B cell (primary cell): ENCODE data around the gene EIF3L. TPM values are rescaled to one million over a fixed set of nuclear protein-coding genes. Genes with fewer than 3 reads are reported as not detected.

Experiments
- ATAC-seq: fragments of 200-7000 bp; cut with Tn5 transposase; one replicate; pipeline ENCODE4 v1.10.0; 2021; ENCODE audit warnings: low read depth, mild to moderate bottlenecking, moderate number of reproducible peaks, moderate library complexity
- CTCF ChIA-PET: fragments of 350-600 bp; sonication (Branson Sonifier 250); formaldehyde crosslinking; loops from one replicate; lab custom pipeline; 2021; ENCODE audit warnings: antibody characterized with exemption, inconsistent platforms; lab: Charles Lee
- POLR2A ChIA-PET: fragments of 350-600 bp; sonication (Branson Sonifier 250); formaldehyde crosslinking; loops from one replicate; lab custom pipeline; 2021; ENCODE audit warnings: antibody characterized with exemption; lab: Charles Lee
- DNase-seq: peaks from one replicate; pipeline ENCODE4 v3.0.0; 2013
- H2AFZ ChIP-seq: 2 replicates; pipeline ENCODE4 v1.6.1; 2012; ENCODE audit warnings: mild to moderate bottlenecking, low read depth, low read length; ENCODE audit not compliant: insufficient read depth, poor library complexity, severe bottlenecking
- H3K27ac ChIP-seq, 2 donors: 1 replicate in 1 of 2; 2 replicates in 1 of 2; pipeline ENCODE4 v1.5.1; 2012 to 2013; ENCODE audit warnings: low read length in 2 of 2, mild to moderate bottlenecking in 2 of 2, moderate library complexity in 1 of 2
- H3K27me3 ChIP-seq, 4 experiments: fragments of 200-600 bp in 1 of 4; sonication (generic) in 1 of 4; replicated peaks in 1 of 4; 1 replicate in 2 of 4; 2 replicates in 2 of 4; pipeline versions ENCODE4 v1.6.1 to v1.7.0; 2013 to 2016; ENCODE audit warnings: low read length in 3 of 4, mild to moderate bottlenecking in 2 of 4, mixed read lengths in 1 of 4, moderate library complexity in 1 of 4; ENCODE audit not compliant: insufficient read depth in 4 of 4, control insufficient read depth in 3 of 4; ENCODE audit errors: control extremely low read depth in 1 of 4
- H3K36me3 ChIP-seq, 2 experiments: replicated peaks in 1 of 2; 1 replicate in 1 of 2; 2 replicates in 1 of 2; pipeline versions ENCODE4 v1.6.1 to v1.7.1; 2013; ENCODE audit warnings: low read length in 1 of 2; ENCODE audit not compliant: insufficient read depth in 2 of 2, control insufficient read depth in 1 of 2; ENCODE audit errors: control extremely low read depth in 1 of 2, extremely low read depth in 1 of 2
- H3K4me1 ChIP-seq, 2 donors: fragments of 200-600 bp in 1 of 2; sonication (generic) in 1 of 2; 1 replicate in 1 of 2; 2 replicates in 1 of 2; pipeline versions ENCODE4 v1.5.1 to v1.6.1; 2013 to 2017; ENCODE audit warnings: low read length in 2 of 2; ENCODE audit not compliant: control insufficient read depth in 2 of 2, insufficient read depth in 2 of 2
- H3K4me2 ChIP-seq: replicated peaks from 2 replicates; pipeline ENCODE3; 2012; ENCODE audit warnings: mild to moderate bottlenecking, low read depth, low read length; ENCODE audit not compliant: poor library complexity, severe bottlenecking
- H3K4me3 ChIP-seq, 5 experiments: fragments of 200-600 bp in 1 of 5; sonication (generic) in 1 of 5; 1 replicate in 3 of 5; 2 replicates in 2 of 5; pipeline versions ENCODE4 v1.5.1 to v1.7.0; 2011 to 2016; ENCODE audit warnings: low read length in 4 of 5, mild to moderate bottlenecking in 4 of 5, low read depth in 2 of 5, control low read depth in 1 of 5, moderate library complexity in 1 of 5; ENCODE audit not compliant: insufficient read depth in 1 of 5; ENCODE audit errors: control extremely low read depth in 1 of 5, extremely low read depth in 1 of 5
- H3K79me2 ChIP-seq: fragments of 200-600 bp; sonication (generic); one replicate; pipeline ENCODE4 v1.6.0; 2016; ENCODE audit warnings: low read length; ENCODE audit not compliant: control insufficient read depth, insufficient read depth
- H3K9ac ChIP-seq: fragments of 200-600 bp; sonication (generic); 2 replicates; pipeline ENCODE4 v1.6.1; 2017; ENCODE audit warnings: mild to moderate bottlenecking, low read length, moderate library complexity
- H3K9me3 ChIP-seq, 3 donors: one replicate each; pipeline versions ENCODE4 v1.6.1 to v1.7.1; 2013; ENCODE audit warnings: low read length in 2 of 3; ENCODE audit not compliant: control insufficient read depth in 2 of 3, insufficient read depth in 1 of 3; ENCODE audit errors: control extremely low read depth in 1 of 3
- H4K20me1 ChIP-seq: 2 replicates; pipeline ENCODE4 v1.6.0; 2012; ENCODE audit warnings: mild to moderate bottlenecking, low read length; ENCODE audit not compliant: insufficient read depth, control insufficient read depth, poor library complexity, severe bottlenecking
- H3K27ac Mint-ChIP-seq: one replicate; pipeline ENCODE4 v1.8.0; 2021; ENCODE audit warnings: mixed read lengths
- H3K27me3 Mint-ChIP-seq: one replicate; pipeline ENCODE4 v1.8.0; 2021; ENCODE audit warnings: mixed read lengths
- H3K4me1 Mint-ChIP-seq: one replicate; pipeline ENCODE4 v1.8.0; 2021; ENCODE audit warnings: mixed read lengths
- H3K4me3 Mint-ChIP-seq: one replicate; pipeline ENCODE4 v1.8.0; 2021; ENCODE audit warnings: mixed read lengths
- H3K9me3 Mint-ChIP-seq: one replicate; pipeline ENCODE4 v1.8.0; 2022; ENCODE audit warnings: mixed read lengths; ENCODE audit not compliant: insufficient read depth
- EZH2 ChIP-seq: IDR thresholded peaks from 2 replicates; pipeline ENCODE4 v1.6.1; 2012; ENCODE audit warnings: borderline replicate concordance, low read depth, mild to moderate bottlenecking, moderate library complexity, low read length; ENCODE audit not compliant: insufficient read depth, poor library complexity, severe bottlenecking
- whole genome bisulfite sequencing: methylation state at CpG from one replicate; pipeline ENCODE4 v1.1.5; 2013; ENCODE audit warnings: missing lambda C conversion rate; ENCODE audit not compliant: insufficient coverage; 5-methylcytosine and 5-hydroxymethylcytosine counted together
- intact Hi-C: fragments of 100-400 bp; cut with micrococcal nuclease; formaldehyde crosslinking; loops from one replicate; pipeline ENCODE4 v1.10.0; 2022
- polyA plus RNA-seq: library from polyadenylated mRNA; depleted of rRNA; stranded (reverse); fragments of >200 nt; gene quantifications from 2 replicates; pipeline ENCODE4 v1.2.3, GENCODE V29; 2012
- total RNA-seq, 2 donors: library from RNA; stranded (reverse); fragments of 120-200 nt in 1 of 2; gene quantifications; 1 replicate in 1 of 2; 2 replicates in 1 of 2; pipeline versions ENCODE4 v1.2.3 to v1.2.4, GENCODE V29; 2013 to 2022
- TF ChIP-seq, protein P1 (sequence below): fragments of 200-600 bp; IDR thresholded peaks from one replicate; pipeline ENCODE4 v1.8.0; 2022; ENCODE audit warnings: antibody characterized with exemption, mild to moderate bottlenecking

The EIF3L gene
- total and polyA plus RNA-seq, 2 donors (not counting 1 experiment from before 2014, with no cell fraction given) = 430 to 560 TPM

DNA sequence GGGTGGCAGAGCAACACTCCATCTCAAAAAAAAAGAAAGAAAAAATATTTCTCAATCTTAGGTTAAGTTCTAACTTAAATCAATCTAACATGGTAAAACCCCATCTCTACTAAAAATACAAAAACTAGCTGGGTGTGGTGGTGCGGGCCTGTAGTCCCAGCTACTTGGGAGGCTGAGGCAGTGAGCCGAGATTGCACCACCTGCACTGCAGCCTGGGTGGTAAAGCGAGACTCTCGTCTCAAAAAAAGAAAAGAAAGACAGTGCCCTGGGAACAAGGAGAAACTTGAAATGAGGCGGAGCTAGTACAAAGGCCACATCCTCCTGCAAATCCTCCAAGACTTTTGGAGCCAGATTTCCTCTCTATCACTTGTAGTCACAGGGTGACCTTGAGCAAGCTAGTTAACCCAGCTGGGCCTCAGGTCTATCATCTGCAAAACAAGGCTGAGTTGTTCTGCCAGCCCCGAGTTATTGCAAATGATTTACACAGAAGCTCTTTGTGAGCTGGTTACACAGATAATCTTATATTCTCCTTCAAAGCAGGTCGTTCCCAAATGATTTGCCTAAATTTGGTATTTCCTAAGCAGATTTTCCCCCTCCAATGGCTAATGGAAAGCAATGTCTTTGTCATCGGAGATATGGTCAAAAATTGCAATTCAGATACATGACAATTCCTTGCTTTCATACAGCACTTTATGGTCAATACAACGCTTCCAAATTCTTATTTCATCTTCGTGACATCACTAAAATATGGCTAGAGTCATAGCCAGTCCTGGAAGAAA, 7.0 kb upstream of the EIF3L start:
- no peak overlapping the region for H3K4me2 ChIP-seq
- Mint-ChIP-seq H3K4me3 (peak overlapping the region; percentile 67), H3K27me3 (no peaks in the 10 kb centered on the region), H3K9me3 (no peaks in the 10 kb centered on the region), H3K4me1 (peaks cover 10% of the 10 kb centered on the region), H3K27ac (peak overlapping the region; percentile 16)
- ATAC-seq (no peak), DNase-seq (no peak)
- no peak overlapping the region for H3K9ac ChIP-seq
- H3K9me3 ChIP-seq = peaks cover 0 to 3% (median 0%) of the 10 kb centered on the region in 3 donors
- H3K79me2 ChIP-seq = peaks cover 31% of the 10 kb centered on the region
- no peak overlapping the region for H3K4me3 ChIP-seq
- intact Hi-C loops = loop anchor here (5.0 to 10.0 kb wide), 2 partner anchors 95 to 597 kb away; partner anchors contain the start of gene RAC2
- 93% methylated on average over 8 of the region's 10 CpGs for WGBS
- no peak overlapping the region for H2AFZ ChIP-seq
- POLR2A ChIA-PET = no interaction called here
- CTCF ChIA-PET = interaction anchor here (0.8 to 3.8 kb wide), 4 partner anchors 11 to 235 kb away, joined by 3 to 20 read pairs (median 6); no protein-coding TSS in a partner anchor
- peaks cover 4% of the 10 kb centered on the region for H4K20me1 ChIP-seq
- no peaks in the 10 kb centered on the region for H3K27me3 ChIP-seq
- no peak overlapping the region for H3K27ac ChIP-seq
- TF ChIP-seq, protein P1, sequence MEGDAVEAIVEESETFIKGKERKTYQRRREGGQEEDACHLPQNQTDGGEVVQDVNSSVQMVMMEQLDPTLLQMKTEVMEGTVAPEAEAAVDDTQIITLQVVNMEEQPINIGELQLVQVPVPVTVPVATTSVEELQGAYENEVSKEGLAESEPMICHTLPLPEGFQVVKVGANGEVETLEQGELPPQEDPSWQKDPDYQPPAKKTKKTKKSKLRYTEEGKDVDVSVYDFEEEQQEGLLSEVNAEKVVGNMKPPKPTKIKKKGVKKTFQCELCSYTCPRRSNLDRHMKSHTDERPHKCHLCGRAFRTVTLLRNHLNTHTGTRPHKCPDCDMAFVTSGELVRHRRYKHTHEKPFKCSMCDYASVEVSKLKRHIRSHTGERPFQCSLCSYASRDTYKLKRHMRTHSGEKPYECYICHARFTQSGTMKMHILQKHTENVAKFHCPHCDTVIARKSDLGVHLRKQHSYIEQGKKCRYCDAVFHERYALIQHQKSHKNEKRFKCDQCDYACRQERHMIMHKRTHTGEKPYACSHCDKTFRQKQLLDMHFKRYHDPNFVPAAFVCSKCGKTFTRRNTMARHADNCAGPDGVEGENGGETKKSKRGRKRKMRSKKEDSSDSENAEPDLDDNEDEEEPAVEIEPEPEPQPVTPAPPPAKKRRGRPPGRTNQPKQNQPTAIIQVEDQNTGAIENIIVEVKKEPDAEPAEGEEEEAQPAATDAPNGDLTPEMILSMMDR = no peak
- no peak for TF ChIP-seq EZH2
- H3K4me1 ChIP-seq = peaks cover 7 to 18% of the 10 kb centered on the region in 2 donors
- H3K36me3 ChIP-seq = peaks cover 4 to 14% of the 10 kb centered on the region in 2 experiments

DNA sequence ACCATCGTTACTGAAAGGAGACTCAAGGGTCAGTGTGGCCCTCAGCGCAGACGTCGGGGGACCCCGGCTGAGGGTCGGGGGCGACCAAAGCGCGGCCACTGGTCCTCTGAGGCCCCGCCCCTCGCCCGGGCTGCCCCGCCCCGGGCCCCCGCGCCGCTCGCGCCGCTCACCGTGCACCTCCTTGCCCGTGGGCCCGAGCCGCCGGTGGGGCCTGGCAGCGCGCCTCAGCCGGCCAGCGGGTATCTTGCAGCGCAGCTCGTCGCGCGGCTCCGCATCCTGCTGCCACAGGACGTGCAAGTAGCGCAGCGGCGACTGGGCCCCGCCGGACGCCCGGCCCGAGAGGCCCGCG, 5.5 kb upstream of the EIF3L start:
- no peaks in the 10 kb centered on the region for H3K27me3 ChIP-seq
- H3K9ac ChIP-seq = peak overlapping the region; percentile 70
- TF ChIP-seq, protein P1 = no peak
- TF ChIP-seq EZH2 = no peak
- peak overlapping the region; percentile 46 to 78 (median 65) for H3K4me3 ChIP-seq
- Mint-ChIP-seq H3K27me3 (no peaks in the 10 kb centered on the region), H3K9me3 (no peaks in the 10 kb centered on the region), H3K4me3 (peak overlapping the region; percentile 91), H3K27ac (peak overlapping the region; percentile 87), H3K4me1 (peaks cover 16% of the 10 kb centered on the region)
- H4K20me1 ChIP-seq = peaks cover 4% of the 10 kb centered on the region
- H3K27ac ChIP-seq = peak overlapping the region in 1 of 2 donors; percentile 76
- under 1% methylated on average over 46 of the region's 46 CpGs for WGBS
- H3K9me3 ChIP-seq = peaks cover 0 to 9% (median 0%) of the 10 kb centered on the region in 3 donors
- ATAC-seq (peak; percentile 35), DNase-seq (no peak)
- H2AFZ ChIP-seq = peak overlapping the region; percentile 90
- intact Hi-C loops = loop anchor here (1.0 to 10.0 kb wide), 7 partner anchors 36 to 599 kb away; partner anchors contain the start of genes GCAT, MAFF, MICALL1 and NOL12
- peak overlapping the region; percentile 93 for H3K4me2 ChIP-seq
- peaks cover 11 to 25% of the 10 kb centered on the region in 2 donors for H3K4me1 ChIP-seq
- CTCF ChIA-PET = interaction anchor here (1.2 to 3.8 kb wide), 5 partner anchors 9 to 200 kb away, joined by 3 to 20 read pairs (median 4); partner anchors contain the start of gene LGALS1
- POLR2A ChIA-PET = interaction anchor here (0.7 to 0.9 kb wide), 3 partner anchors 62 to 210 kb away, joined by 3 read pairs; partner anchors contain the start of genes C22orf23, MICALL1 and POLR2F
- H3K79me2 ChIP-seq = peaks cover 36% of the 10 kb centered on the region
- H3K36me3 ChIP-seq = peaks cover 3 to 5% of the 10 kb centered on the region in 2 experiments
